IMR-90 (cell line): ENCODE data around the gene NRARP. TPM values are rescaled to one million over a fixed set of nuclear protein-coding genes. Genes with fewer than 3 reads are reported as not detected.
A peak's percentile ranks its signal among the peaks of the same experiment; 100 is the strongest.

Experiments used
- ATAC-seq: fragments of 200-7000 bp; cut with Tn5 transposase; 2 replicates; pipeline ENCODE4 v1.9.1; 2020; ENCODE audit warnings: low read depth, mild to moderate bottlenecking, moderate library complexity
- BruUV-seq: library from RNA; stranded (reverse); fragments of 400-500 nt; replicated peaks from 2 replicates; lab custom pipeline; 2021; lab: Mats Ljungman, UMichigan
- CTCF ChIA-PET: fragments of 300-600 bp; formaldehyde crosslinking; extraction: SDS; loops from one replicate; lab custom pipeline; 2021; ENCODE audit warnings: antibody characterized with exemption; lab: Yijun Ruan, JAX
- POLR2A ChIA-PET: fragments of 300-600 bp; sonication (Branson Sonifier 250); formaldehyde crosslinking; loops from one replicate; lab custom pipeline; 2022; ENCODE audit warnings: antibody characterized with exemption; ENCODE audit not compliant: unreplicated experiment; lab: Charles Lee
- DNase-seq: peaks from one replicate; pipeline ENCODE4 v3.0.0; 2013
- H2AFZ ChIP-seq: replicated peaks from 2 replicates; pipeline ENCODE3; 2013; ENCODE audit warnings: low read length, mild to moderate bottlenecking; ENCODE audit not compliant: poor library complexity
- H2AK5ac ChIP-seq: 2 replicates; pipeline ENCODE4 v1.6.1; 2013; ENCODE audit warnings: low read depth, low read length, inconsistent platforms
- H2AK9ac ChIP-seq: replicated peaks from 2 replicates; pipeline ENCODE3; 2013; ENCODE audit warnings: mild to moderate bottlenecking, low read depth, low read length, moderate library complexity; ENCODE audit not compliant: poor library complexity
- H2BK120ac ChIP-seq: 2 replicates; pipeline ENCODE4 v1.6.1; 2013; ENCODE audit warnings: low read depth, low read length, inconsistent platforms
- H2BK15ac ChIP-seq: 3 replicates; pipeline ENCODE4 v1.6.1; 2013; ENCODE audit warnings: low read depth, low read length, inconsistent platforms
- H2BK20ac ChIP-seq: 2 replicates; pipeline ENCODE4 v1.6.1; 2013; ENCODE audit warnings: low read depth, mild to moderate bottlenecking, inconsistent platforms, low read length, moderate library complexity
- H2BK5ac ChIP-seq: 2 replicates; pipeline ENCODE4 v1.6.1; 2013; ENCODE audit warnings: mild to moderate bottlenecking, low read depth, low read length, inconsistent platforms; ENCODE audit not compliant: poor library complexity, severe bottlenecking
- H3K14ac ChIP-seq: replicated peaks from 2 replicates; pipeline ENCODE4 v1.6.1; 2013; ENCODE audit warnings: low read depth, low read length, inconsistent platforms
- H3K18ac ChIP-seq: 2 replicates; pipeline ENCODE4 v1.6.1; 2013; ENCODE audit warnings: low read depth, low read length, control low read depth
- H3K23ac ChIP-seq: 2 replicates; pipeline ENCODE4 v1.6.1; 2013; ENCODE audit warnings: low read depth, low read length, inconsistent platforms
- H3K27ac ChIP-seq: 2 replicates; pipeline ENCODE4 v1.5.1; 2013; ENCODE audit warnings: mild to moderate bottlenecking, control low read depth, low read length; ENCODE audit not compliant: insufficient read depth
- H3K27me3 ChIP-seq: 2 replicates; pipeline ENCODE4 v1.6.1; 2013; ENCODE audit warnings: low read length; ENCODE audit not compliant: control insufficient read depth, insufficient read depth
- H3K36me3 ChIP-seq: 2 replicates; pipeline ENCODE4 v1.6.1; 2013; ENCODE audit warnings: low read length, mixed read lengths; ENCODE audit not compliant: control insufficient read depth, insufficient read depth
- H3K4ac ChIP-seq: 2 replicates; pipeline ENCODE4 v1.6.1; 2013; ENCODE audit warnings: low read depth, low read length, inconsistent platforms
- H3K4me1 ChIP-seq: 2 replicates; pipeline ENCODE4 v1.6.1; 2013; ENCODE audit warnings: low read length, mixed read lengths; ENCODE audit not compliant: control insufficient read depth, insufficient read depth
- H3K4me2 ChIP-seq: 2 replicates; pipeline ENCODE4 v1.6.1; 2013; ENCODE audit warnings: low read depth, mild to moderate bottlenecking, control low read depth, low read length, moderate library complexity
- H3K4me3 ChIP-seq: 2 replicates; pipeline ENCODE4 v1.5.1; 2013; ENCODE audit warnings: low read depth, mild to moderate bottlenecking, control low read depth, low read length, moderate library complexity; ENCODE audit not compliant: insufficient read depth
- H3K56ac ChIP-seq: 2 replicates; pipeline ENCODE4 v1.6.1; 2013; ENCODE audit warnings: low read length, inconsistent platforms; ENCODE audit not compliant: insufficient read depth; ENCODE audit errors: extremely low read depth
- H3K79me1 ChIP-seq, 2 experiments: 2 replicates each; pipeline ENCODE4 v1.6.1; 2013; ENCODE audit warnings: low read length in 2 of 2, inconsistent platforms in 1 of 2, low read depth in 1 of 2
- H3K9ac ChIP-seq: 2 replicates; pipeline ENCODE4 v1.6.1; 2013; ENCODE audit warnings: low read depth, low read length, control low read depth
- H3K9me1 ChIP-seq: 2 replicates; pipeline ENCODE4 v1.6.1; 2013; ENCODE audit warnings: low read length, inconsistent platforms; ENCODE audit not compliant: insufficient read depth
- H3K9me3 ChIP-seq: 2 replicates; pipeline ENCODE4 v1.6.1; 2013; ENCODE audit warnings: low read length; ENCODE audit not compliant: control insufficient read depth, insufficient read depth
- H4K20me1 ChIP-seq: 2 replicates; pipeline ENCODE4 v1.6.1; 2013; ENCODE audit warnings: low read length, inconsistent platforms; ENCODE audit not compliant: insufficient read depth
- H4K5ac ChIP-seq: 2 replicates; pipeline ENCODE4 v1.6.1; 2013; ENCODE audit warnings: mild to moderate bottlenecking, low read depth, low read length, control low read depth
- H4K8ac ChIP-seq, 2 experiments: 2 replicates each; pipeline ENCODE4 v1.6.1; 2013; ENCODE audit warnings: low read depth in 2 of 2, low read length in 2 of 2, control low read depth in 1 of 2, inconsistent platforms in 1 of 2
- H4K91ac ChIP-seq: 2 replicates; pipeline ENCODE4 v1.6.1; 2013; ENCODE audit warnings: low read depth, low read length, inconsistent platforms; ENCODE audit not compliant: insufficient read depth
- CEBPB ChIP-seq: IDR thresholded peaks from 2 replicates; pipeline ENCODE4 v1.6.1; 2012; ENCODE audit warnings: low read depth, low read length, improper control_type of control experiment
- MAZ ChIP-seq: IDR thresholded peaks from 2 replicates; pipeline ENCODE4 v1.6.1; 2012; ENCODE audit warnings: low read depth, mild to moderate bottlenecking, low read length, improper control_type of control experiment, moderate library complexity, borderline replicate concordance
- POLR2A ChIP-seq: IDR thresholded peaks from 2 replicates; pipeline ENCODE4 v1.6.1; 2012; ENCODE audit warnings: mild to moderate bottlenecking, low read depth, low read length
- RAD21 ChIP-seq: IDR thresholded peaks from 2 replicates; pipeline ENCODE4 v1.6.1; 2012; ENCODE audit warnings: low read length, improper control_type of control experiment
- WGBS, 2 experiments: methylation state at CpG; one replicate each; pipeline versions ENCODE4 v1.1.5 to v1.1.7; 2013; ENCODE audit warnings: missing lambda C conversion rate in 2 of 2; ENCODE audit not compliant: insufficient read length in 1 of 2; ENCODE audit errors: extremely low coverage in 2 of 2; 5-methylcytosine and 5-hydroxymethylcytosine counted together
- dilution Hi-C: fragments of 300-500 bp; cut with HindIII; formaldehyde crosslinking; loops from one replicate; pipeline ENCODE4 v1.14.3; 2018; ENCODE audit warnings: low sequenced_read_pairs; ENCODE audit not compliant: unreplicated experiment
- in situ Hi-C: fragments of 300-500 bp; cut with MboI; formaldehyde crosslinking; loops from 3 replicates; pipeline ENCODE4 v1.14.3; 2019; ENCODE audit warnings: low sequenced_read_pairs, inconsistent platforms, mixed read lengths
- intact Hi-C: fragments of 100-400 bp; cut with micrococcal nuclease; formaldehyde crosslinking; loops from 2 replicates; pipeline ENCODE4 v1.10.0; 2022
- polyA plus RNA-seq, 3 experiments: library from polyadenylated mRNA; depleted of rRNA; stranded (reverse); fragments of >200 nt; gene quantifications; 2 replicates each; pipeline ENCODE4 v1.2.3, GENCODE V29; 2012; ENCODE audit warnings: low replicate concordance in 1 of 3
- total RNA-seq: library from RNA; depleted of rRNA; stranded (reverse); fragments of >200 nt; gene quantifications from 2 replicates; pipeline ENCODE4 v1.2.3, GENCODE V29; 2012

NRARP gene
- total and polyA plus RNA-seq, 2 of the 4 experiments (the other 2 are of a cell fraction), result 0.15 TPM; not detected in 1

GRCh38 chr9:137339045-137339907 is 37.2 kb upstream of the NRARP start:
- intact Hi-C loops (no loop called here), in situ Hi-C loops (no loop called here), dilution Hi-C loops (no loop called here)
- Histone ChIP-seq H2BK5ac (no peak overlapping the region), H3K23ac (no peak overlapping the region), H3K79me1 (no peaks in the 10 kb centered on the region), H3K9me3 (peaks cover 7% of the 10 kb centered on the region; the same call in 1 of the 2 replicates), H3K27ac (no peak overlapping the region), H3K18ac (no peak overlapping the region), H3K27me3 (no peaks in the 10 kb centered on the region), H3K36me3 (no peaks in the 10 kb centered on the region), H3K56ac (no peak overlapping the region), H4K20me1 (no peaks in the 10 kb centered on the region), H3K4me3 (no peak overlapping the region), H2BK15ac (no peak overlapping the region), H3K9me1 (no peaks in the 10 kb centered on the region), H3K4me1 (no peaks in the 10 kb centered on the region), H2AFZ (no peak overlapping the region), H2BK20ac (no peak overlapping the region), H4K91ac (no peak overlapping the region), H2AK5ac (no peak overlapping the region), H3K4ac (no peak overlapping the region), H3K4me2 (no peak overlapping the region), H3K14ac (no peak overlapping the region), H2BK120ac (no peak overlapping the region), H4K8ac (no peak overlapping the region), H4K5ac (no peak overlapping the region), H3K9ac (no peak overlapping the region), H2AK9ac (no peak overlapping the region)
- POLR2A ChIA-PET, result no interaction called here
- CTCF ChIA-PET, result interaction anchor here (1.1 kb wide), 1 partner anchor 196 kb away, joined by 7 read pairs; no protein-coding TSS in a partner anchor
- no CpG with 5 or more reads among the region's 7 CpGs for WGBS, 2 experiments
- ATAC-seq, result no peak; the same call in 1 of the 2 replicates
- BruUV-seq, result no TSS peak
- DNase-seq, result peak; percentile 34
- TF ChIP-seq CEBPB, result peak; percentile 70
- TF ChIP-seq MAZ, result no peak
- no peak for TF ChIP-seq RAD21
- no peak for TF ChIP-seq POLR2A
